ENCODE measurements around the gene BRD4.

DNA sequence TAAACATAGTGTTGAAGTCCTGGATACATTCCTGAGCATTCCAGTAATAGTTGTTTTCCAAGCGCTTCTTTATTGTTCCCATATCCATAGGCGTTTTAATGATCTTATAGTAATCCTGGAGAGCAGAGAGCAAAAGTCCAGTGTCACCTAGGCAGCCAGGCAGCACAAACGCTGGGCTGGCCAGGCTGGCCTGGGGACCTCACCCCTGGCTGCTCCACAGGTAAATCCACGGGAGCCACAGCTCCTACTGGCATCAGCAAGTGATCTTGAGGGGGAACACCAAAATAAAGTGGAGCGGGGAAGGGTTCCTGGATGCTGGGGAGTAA is 63.4 kb downstream of the BRD4 start:
- TF ChIP-seq EP300 (IDR thresholded peaks at IDR 0.05) (no peak), POLR2A (IDR thresholded peaks at IDR 0.05; ENCODE audit: low read length) (no peak), HDAC2 (IDR thresholded peaks at IDR 0.05) (no peak), EHMT2 (IDR thresholded peaks at IDR 0.05; ENCODE audit: low read depth) (no peak), SREBF2 (IDR thresholded peaks at IDR 0.05) (no peak)
- TF ChIP-seq, protein P1, sequence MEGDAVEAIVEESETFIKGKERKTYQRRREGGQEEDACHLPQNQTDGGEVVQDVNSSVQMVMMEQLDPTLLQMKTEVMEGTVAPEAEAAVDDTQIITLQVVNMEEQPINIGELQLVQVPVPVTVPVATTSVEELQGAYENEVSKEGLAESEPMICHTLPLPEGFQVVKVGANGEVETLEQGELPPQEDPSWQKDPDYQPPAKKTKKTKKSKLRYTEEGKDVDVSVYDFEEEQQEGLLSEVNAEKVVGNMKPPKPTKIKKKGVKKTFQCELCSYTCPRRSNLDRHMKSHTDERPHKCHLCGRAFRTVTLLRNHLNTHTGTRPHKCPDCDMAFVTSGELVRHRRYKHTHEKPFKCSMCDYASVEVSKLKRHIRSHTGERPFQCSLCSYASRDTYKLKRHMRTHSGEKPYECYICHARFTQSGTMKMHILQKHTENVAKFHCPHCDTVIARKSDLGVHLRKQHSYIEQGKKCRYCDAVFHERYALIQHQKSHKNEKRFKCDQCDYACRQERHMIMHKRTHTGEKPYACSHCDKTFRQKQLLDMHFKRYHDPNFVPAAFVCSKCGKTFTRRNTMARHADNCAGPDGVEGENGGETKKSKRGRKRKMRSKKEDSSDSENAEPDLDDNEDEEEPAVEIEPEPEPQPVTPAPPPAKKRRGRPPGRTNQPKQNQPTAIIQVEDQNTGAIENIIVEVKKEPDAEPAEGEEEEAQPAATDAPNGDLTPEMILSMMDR (IDR thresholded peaks at IDR 0.05): no peak
- TF ChIP-seq, protein P2, sequence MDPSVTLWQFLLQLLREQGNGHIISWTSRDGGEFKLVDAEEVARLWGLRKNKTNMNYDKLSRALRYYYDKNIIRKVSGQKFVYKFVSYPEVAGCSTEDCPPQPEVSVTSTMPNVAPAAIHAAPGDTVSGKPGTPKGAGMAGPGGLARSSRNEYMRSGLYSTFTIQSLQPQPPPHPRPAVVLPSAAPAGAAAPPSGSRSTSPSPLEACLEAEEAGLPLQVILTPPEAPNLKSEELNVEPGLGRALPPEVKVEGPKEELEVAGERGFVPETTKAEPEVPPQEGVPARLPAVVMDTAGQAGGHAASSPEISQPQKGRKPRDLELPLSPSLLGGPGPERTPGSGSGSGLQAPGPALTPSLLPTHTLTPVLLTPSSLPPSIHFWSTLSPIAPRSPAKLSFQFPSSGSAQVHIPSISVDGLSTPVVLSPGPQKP (IDR thresholded peaks at IDR 0.05; ENCODE audit: low read depth, low read length): no peak
- TF ChIP-seq, protein P3, sequence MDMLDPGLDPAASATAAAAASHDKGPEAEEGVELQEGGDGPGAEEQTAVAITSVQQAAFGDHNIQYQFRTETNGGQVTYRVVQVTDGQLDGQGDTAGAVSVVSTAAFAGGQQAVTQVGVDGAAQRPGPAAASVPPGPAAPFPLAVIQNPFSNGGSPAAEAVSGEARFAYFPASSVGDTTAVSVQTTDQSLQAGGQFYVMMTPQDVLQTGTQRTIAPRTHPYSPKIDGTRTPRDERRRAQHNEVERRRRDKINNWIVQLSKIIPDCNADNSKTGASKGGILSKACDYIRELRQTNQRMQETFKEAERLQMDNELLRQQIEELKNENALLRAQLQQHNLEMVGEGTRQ (IDR thresholded peaks at IDR 0.05): no peak
- TF ChIP-seq, protein P4, sequence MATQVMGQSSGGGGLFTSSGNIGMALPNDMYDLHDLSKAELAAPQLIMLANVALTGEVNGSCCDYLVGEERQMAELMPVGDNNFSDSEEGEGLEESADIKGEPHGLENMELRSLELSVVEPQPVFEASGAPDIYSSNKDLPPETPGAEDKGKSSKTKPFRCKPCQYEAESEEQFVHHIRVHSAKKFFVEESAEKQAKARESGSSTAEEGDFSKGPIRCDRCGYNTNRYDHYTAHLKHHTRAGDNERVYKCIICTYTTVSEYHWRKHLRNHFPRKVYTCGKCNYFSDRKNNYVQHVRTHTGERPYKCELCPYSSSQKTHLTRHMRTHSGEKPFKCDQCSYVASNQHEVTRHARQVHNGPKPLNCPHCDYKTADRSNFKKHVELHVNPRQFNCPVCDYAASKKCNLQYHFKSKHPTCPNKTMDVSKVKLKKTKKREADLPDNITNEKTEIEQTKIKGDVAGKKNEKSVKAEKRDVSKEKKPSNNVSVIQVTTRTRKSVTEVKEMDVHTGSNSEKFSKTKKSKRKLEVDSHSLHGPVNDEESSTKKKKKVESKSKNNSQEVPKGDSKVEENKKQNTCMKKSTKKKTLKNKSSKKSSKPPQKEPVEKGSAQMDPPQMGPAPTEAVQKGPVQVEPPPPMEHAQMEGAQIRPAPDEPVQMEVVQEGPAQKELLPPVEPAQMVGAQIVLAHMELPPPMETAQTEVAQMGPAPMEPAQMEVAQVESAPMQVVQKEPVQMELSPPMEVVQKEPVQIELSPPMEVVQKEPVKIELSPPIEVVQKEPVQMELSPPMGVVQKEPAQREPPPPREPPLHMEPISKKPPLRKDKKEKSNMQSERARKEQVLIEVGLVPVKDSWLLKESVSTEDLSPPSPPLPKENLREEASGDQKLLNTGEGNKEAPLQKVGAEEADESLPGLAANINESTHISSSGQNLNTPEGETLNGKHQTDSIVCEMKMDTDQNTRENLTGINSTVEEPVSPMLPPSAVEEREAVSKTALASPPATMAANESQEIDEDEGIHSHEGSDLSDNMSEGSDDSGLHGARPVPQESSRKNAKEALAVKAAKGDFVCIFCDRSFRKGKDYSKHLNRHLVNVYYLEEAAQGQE (IDR thresholded peaks at IDR 0.05): no peak
- TF ChIP-seq, protein P5, sequence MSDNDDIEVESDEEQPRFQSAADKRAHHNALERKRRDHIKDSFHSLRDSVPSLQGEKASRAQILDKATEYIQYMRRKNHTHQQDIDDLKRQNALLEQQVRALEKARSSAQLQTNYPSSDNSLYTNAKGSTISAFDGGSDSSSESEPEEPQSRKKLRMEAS (IDR thresholded peaks at IDR 0.05): no peak

All from A549 (cell line).